HG03521 (cell line): Measurements from ENCODE around the gene CTSV.
"Not testable (repeated sequence)": the region's sequence is repeated elsewhere in the genome, so short reads cannot be mapped to it uniquely, and the experiment has no call there.

Experiments
- ATAC-seq: cut with Tn5 transposase; IDR thresholded peaks from one replicate; pipeline ENCODE4 v1.9.1; 2021; ENCODE audit warnings: mild to moderate bottlenecking, moderate library complexity; ENCODE audit not compliant: unreplicated experiment

The CTSV gene

DNA sequence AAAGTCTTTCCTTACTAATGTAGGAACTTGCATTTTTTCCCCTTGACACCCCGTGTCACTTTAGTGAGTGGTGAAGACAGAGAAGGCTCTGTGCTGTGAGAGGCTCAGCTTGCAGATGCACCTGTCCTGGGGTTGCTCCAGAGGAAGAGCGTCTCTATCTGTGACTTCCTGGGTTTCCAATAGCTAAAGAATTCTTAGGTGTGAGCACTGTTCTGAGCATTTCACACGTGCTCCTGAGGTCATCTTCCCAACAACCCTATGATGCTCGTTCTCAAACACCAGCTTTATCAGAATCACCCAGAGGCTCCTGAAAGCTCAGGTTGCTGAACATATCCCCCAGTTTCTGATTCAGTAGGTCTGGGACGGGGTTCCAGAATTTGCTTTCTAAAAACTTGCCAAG, 6.4 kb upstream of the CTSV start:
- ATAC-seq = no peak

GRCh38 chr9:97041898-97042297, 3.0 kb upstream of the CTSV start:
- ATAC-seq = no peak

DNA sequence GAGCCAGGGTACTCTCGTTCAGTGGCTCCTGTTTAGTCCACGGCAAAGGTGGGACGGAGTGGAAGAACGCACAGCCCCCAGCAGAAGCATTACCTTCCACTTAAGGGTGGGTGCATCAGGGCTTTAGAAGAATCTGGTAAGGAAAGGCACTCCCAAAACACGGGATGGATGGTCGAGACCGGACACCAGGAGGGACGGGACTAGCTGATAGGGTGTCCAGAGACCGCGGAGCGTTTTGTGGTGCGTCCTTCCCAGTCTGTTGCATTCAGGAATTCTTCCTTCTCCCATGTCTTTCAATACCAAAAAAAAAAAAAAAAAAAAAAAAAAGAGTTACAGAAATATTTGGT, 545 bp upstream of the CTSV start:
- ATAC-seq = no peak

- ATAC-seq = not testable (repeated sequence)
Measured at GRCh38 chr9:97023505-97023904, 15.4 kb downstream of the CTSV start.

- ATAC-seq = peak; percentile 76
Measured at GRCh38 chr9:97013151-97014132, 25.5 kb downstream of the CTSV start.

GRCh38 chr9:97012617-97013016, 26.3 kb downstream of the CTSV start:
- peak; percentile 65 for ATAC-seq

DNA sequence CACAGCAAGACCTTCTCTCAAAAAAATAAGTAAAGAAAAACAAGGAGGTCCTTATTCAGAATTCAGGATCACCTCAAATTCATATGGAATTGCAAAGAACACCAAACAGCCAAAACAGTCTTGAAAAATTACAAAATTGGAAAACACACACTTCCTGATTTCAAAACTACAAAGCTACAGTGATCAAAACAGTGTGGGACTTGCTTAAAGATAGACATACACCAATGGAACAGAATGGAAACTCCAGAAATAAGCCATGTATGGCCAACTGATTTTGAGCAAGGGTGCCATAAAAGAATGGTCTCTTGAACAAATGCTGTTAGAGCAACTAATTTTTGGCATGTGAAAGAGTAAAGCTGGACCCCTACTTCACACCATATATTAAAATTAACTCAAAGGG, 36.7 kb downstream of the CTSV start:
- not testable (repeated sequence) for ATAC-seq

- ATAC-seq = not testable (repeated sequence)
Measured at GRCh38 chr9:97001338-97001737, 37.6 kb downstream of the CTSV start.

GRCh38 chr9:97000139-97000787, 38.7 kb downstream of the CTSV start:
- not testable (repeated sequence) for ATAC-seq

GRCh38 chr9:96999733-97000132, 39.2 kb downstream of the CTSV start:
- ATAC-seq = not testable (repeated sequence)

DNA sequence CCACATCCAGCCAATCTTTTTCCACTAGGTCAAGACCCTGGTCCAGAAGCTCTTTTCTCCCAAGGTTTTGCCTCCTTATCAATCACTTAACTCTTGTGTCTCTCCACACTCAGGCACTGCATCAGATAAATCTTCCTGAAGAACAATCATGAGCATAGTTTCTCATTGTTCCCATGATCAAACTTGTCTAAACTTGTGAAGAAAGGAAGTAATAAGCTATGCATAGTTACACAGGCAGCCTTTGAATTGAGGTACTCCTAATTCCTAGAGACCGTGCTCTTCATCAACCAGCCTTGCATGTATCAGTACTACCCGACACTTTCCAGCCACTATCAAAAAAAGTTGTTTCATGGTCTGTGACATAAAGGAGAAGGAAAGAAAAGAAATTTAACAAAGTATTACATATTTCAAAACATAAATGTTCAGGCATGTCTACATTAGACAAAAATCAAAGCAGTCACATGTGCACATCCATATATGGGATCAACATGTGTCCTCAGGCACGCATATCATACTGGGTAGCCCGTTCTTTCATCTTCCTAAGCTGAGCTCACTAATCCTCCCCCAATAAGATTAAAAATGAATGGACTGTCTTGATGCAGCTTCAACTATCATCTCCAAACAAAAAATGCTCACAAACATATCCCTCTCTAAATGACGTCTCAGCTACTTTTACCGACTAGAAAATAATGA, 41.8 kb downstream of the CTSV start:
- not testable (repeated sequence) for ATAC-seq

GRCh38 chr9:96994531-96995016, 44.4 kb downstream of the CTSV start:
- not testable (repeated sequence) for ATAC-seq

DNA sequence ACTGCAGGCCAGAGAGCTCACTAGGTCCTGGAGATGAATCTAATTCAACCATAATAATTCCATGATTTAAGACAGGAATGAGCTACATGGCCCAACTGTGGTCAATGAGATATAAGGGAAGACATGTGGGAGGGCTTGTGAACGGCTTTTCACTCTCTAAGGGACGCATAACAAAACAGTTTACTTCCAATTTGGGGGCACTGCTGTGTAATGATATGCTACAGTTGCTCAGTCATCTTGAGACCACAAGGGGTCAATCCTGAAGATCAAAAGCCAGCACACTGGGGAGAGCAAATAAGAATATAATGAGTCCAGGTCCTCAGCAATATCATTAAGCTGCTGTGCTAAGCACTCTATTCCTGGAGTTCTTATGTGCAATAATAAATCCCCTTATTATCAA, 46.6 kb downstream of the CTSV start:
- not testable (repeated sequence) for ATAC-seq

DNA sequence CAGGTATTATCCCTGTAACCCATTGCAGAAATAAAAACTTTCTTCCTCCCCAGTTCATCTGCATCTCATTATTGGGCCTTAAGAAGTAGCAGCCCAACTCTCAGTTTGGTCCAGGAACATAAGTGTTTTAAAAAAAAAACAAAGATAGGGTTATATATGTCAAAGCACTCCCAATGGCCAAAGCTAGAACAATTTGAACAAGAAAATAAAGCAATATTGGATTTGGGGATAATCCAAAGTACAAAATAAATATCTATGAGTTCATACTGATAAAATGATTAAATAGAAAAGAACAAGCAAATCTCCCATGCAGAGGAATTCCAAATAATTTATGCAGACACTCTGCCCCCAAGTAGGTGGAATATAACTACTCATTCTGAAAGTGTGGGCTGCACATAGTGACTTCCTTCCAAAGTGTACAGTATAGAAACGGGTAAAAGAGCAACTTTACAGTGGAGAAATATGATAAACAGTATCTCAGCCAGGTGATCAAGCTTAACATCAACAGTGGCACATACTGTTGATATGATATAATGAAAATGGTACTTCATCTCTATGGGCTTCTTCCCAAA, 49.1 kb downstream of the CTSV start:
- ATAC-seq = not testable (repeated sequence)

DNA sequence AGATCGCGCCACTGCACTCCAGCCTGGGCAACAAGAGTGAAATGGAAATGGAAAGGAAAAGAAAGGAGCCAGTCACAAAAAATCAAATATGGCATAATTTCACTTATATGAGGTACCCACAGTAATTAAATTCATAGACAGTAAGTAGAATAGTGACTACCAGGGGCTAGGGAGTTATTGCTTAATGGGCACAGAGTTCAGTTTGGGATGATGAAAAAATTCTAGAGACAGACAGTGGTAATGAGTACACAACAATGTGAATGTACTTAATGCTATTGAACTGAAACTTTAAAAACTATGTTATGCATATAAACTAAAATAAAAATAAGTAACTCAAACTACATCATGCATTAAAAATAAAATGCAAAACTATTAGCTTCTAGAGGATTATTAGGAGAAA, 54.1 kb downstream of the CTSV start:
- ATAC-seq = not testable (repeated sequence)

GRCh38 chr9:96984139-96984538, 54.8 kb downstream of the CTSV start:
- not testable (repeated sequence) for ATAC-seq

- not testable (repeated sequence) for ATAC-seq
Measured at GRCh38 chr9:96983496-96984122, 55.3 kb downstream of the CTSV start.
